GM19099 (cell line): ENCODE data around the gene ARF1.

ENCODE experiments used
- POLR2A ChIP-seq: IDR thresholded peaks from 3 replicates; pipeline ENCODE4 v1.6.1; 2011; ENCODE audit warnings: low read depth; ENCODE audit not compliant: insufficient read length; ENCODE audit errors: extremely low read depth

Gene ARF1

DNA sequence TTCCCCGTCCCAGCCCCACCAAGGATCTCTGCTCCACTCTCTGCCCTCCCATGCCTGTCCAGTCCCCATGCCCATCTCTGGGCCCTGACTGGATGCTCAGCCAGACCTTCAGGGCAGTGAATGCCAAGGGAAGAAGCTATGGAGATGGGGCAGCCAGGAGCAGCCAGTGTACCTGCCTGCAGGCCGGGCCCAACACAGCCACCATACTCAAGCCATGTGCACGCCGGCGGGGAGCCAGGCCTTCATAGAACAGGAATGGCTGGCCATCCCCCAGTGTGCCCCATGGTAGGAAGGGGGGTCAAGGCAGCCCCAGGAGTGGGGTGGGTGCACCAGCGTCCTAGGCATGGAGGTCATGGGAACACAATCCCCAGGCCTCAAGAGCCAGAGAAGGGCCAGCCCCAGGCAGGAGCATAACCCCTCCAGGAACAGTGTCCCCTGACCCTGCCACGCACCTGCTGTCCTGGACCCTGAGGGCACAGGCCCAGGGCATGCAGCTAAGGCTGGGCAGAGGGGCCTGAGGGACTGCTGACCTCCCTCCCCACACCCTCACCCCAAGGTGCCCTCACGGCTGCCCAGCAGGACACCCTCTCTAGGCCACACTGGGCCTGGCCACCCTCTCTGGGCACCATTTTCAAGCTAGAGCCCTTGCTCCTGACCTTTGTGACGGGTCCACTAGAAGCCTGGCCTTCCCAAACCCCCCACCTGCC is 20.3 kb upstream of the ARF1 start:
- no peak for TF ChIP-seq POLR2A

GRCh38 chr1:228062812-228063211 is 19.7 kb upstream of the ARF1 start:
- TF ChIP-seq POLR2A = no peak

DNA sequence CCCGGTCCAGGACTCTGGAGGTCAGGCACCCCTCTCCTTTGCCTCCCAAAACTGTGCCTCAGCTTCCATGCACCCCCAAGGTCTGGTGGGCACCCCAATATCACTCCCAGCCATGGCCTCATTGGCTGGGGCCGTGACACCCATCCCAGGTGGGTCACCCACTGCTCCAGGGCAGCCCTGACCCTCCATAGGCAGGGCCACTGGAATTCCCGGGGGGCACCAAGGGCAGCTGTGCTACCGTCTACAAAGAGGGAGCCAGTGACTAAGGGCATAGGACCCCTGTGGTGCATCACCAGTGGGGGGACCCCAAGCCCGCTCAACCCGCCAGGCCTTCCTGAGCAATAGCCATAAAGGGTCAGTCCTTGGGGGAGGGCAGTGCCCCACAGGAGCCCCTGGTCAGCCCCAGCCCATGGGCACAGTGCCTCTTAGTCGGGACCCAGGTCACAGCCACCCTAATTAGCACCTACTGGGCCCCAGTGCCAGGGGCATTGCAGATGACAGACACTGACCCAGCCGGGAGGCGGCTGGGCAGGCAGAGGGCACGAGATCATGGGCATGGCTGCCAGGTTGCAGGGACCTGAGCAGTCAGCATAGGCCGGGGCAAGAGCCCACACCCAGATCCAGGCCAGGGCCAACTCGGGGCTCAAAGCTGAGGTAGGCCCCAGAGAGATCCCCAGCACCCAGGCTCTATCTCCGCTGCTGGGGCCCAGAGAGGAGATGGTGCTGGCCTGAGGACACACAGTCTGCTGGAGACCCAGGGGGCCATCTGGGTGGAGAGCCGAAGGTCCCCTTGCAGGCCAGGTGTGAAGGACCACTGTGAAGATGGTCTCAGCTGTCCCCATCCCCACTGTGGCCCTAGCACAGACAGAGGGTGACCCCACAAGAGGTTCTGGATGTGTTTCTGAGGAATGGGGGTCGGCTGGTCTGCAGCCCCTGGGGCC is 19.0 kb upstream of the ARF1 start:
- no peak for TF ChIP-seq POLR2A

- no peak for TF ChIP-seq POLR2A
Observed at GRCh38 chr1:228064296-228064695, 18.2 kb upstream of the ARF1 start.

GRCh38 chr1:228064741-228065542 is 17.6 kb upstream of the ARF1 start:
- no peak for TF ChIP-seq POLR2A

- TF ChIP-seq POLR2A = no peak
Observed at GRCh38 chr1:228065543-228066347, 16.8 kb upstream of the ARF1 start.

DNA sequence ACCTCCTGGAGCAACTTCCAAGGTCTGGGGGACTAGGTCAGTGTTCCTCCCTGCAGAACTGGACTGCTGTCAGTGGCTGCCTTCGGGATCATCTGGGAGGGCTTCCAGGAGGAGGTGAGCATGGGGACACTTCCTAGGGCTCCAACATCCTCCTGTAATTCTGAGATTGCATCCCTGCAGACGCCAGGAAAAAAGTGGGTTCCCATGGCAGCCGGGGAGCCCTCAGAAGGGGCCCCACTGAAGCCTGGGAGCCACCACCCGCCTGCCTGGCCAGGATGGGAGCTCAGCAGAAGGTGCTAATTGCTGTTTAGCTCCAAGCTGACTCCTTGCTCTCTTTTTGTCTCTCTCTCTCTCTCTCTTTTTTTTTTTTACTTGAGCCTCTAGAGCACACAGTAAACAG is 16.1 kb upstream of the ARF1 start:
- TF ChIP-seq POLR2A = no peak

- TF ChIP-seq POLR2A = no peak
Observed at GRCh38 chr1:228066891-228067654, 15.4 kb upstream of the ARF1 start.

DNA sequence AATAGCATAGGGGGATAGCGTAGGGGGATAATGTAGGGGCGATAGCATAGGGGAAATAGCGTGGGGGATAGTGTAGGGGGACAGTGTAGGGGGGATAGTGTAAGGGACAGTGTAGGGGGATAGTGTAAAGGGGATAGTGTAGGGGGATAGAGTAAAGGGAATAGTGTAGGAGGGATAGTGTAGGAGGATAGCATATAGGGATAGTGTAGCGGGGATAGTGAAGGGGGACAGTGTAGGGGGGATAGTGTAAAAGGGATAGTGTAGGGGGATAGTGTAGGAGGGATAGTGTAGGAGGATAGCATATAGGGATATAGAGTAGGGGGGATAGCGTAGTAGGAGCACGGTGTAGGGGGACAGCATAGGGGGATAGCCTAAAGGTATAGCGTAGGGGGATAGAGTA is 14.1 kb upstream of the ARF1 start:
- no peak for TF ChIP-seq POLR2A

DNA sequence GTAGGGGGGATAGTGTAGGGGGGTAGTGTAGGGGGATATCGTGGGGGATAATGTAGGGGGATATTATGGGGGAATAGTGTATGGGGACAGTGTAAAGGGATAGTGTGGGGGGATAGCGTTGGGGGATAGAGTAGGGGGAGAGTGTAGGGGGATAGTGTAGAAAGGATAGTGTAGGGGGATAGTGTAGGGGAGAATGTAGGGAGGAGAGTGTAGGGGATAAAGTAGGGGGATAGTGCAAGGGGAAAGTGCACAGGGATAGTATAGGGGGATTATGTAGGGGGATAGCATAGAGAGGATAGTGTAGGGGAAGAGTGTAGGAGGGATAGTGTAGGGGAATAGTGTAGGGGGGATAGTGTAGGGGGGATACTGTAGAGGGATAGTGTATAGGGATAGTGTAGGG is 12.3 kb upstream of the ARF1 start:
- TF ChIP-seq POLR2A = no peak

GRCh38 chr1:228070851-228071250 is 11.7 kb upstream of the ARF1 start:
- TF ChIP-seq POLR2A = no peak

GRCh38 chr1:228071839-228072657 is 10.5 kb upstream of the ARF1 start:
- TF ChIP-seq POLR2A = no peak

- TF ChIP-seq POLR2A = no peak
Observed at GRCh38 chr1:228072658-228073043, 9.9 kb upstream of the ARF1 start.
